GM23338 (cell line): Measurements from ENCODE around the gene ADGRV1. TPM values are rescaled to one million over a fixed set of nuclear protein-coding genes. Genes with fewer than 3 reads are reported as not detected.
"Not testable (repeated sequence)": the region's sequence is repeated elsewhere in the genome, so short reads cannot be mapped to it uniquely, and the experiment has no call there.

Experiments
- ATAC-seq: fragments of 200-7000 bp; cut with Tn5 transposase; 3 replicates; pipeline ENCODE4 v1.9.1; 2020
- DNase-seq: peaks from one replicate; pipeline ENCODE4 v3.0.0-alpha.2; 2015; ENCODE audit warnings: low spot score
- H2AFZ ChIP-seq: fragments of 200-600 bp; sonication (generic); 2 replicates; pipeline ENCODE4 v1.8.0; 2016; ENCODE audit warnings: antibody characterized with exemption, mild to moderate bottlenecking, moderate library complexity
- H3F3A ChIP-seq: fragments of 200-600 bp; sonication (generic); replicated peaks from 2 replicates; pipeline ENCODE4 v1.8.0; 2017; ENCODE audit warnings: antibody characterized with exemption, mixed run types, low read depth
- H3K27ac ChIP-seq: fragments of 200-600 bp; sonication (generic); 2 replicates; pipeline ENCODE4 v1.6.1; 2016; ENCODE audit warnings: low read depth
- H3K27me3 ChIP-seq: fragments of 200-600 bp; sonication (generic); 2 replicates; pipeline ENCODE4 v1.8.0; 2016; ENCODE audit warnings: mild to moderate bottlenecking, mixed run types, moderate library complexity; ENCODE audit not compliant: insufficient read depth
- H3K36me3 ChIP-seq: fragments of 200-600 bp; sonication (generic); 2 replicates; pipeline ENCODE4 v1.8.0; 2016; ENCODE audit warnings: mild to moderate bottlenecking; ENCODE audit not compliant: insufficient read depth
- H3K4me1 ChIP-seq: fragments of 200-600 bp; sonication (generic); 2 replicates; pipeline ENCODE4 v1.8.0; 2016; ENCODE audit warnings: mild to moderate bottlenecking, moderate library complexity; ENCODE audit not compliant: insufficient read depth
- H3K4me2 ChIP-seq: fragments of 200-600 bp; sonication (generic); 2 replicates; pipeline ENCODE4 v1.7.1; 2017; ENCODE audit warnings: mixed run types
- H3K4me3 ChIP-seq: fragments of 200-600 bp; sonication (generic); 2 replicates; pipeline ENCODE4 v1.6.1; 2016; ENCODE audit warnings: mixed run types
- H3K79me2 ChIP-seq: fragments of 200-600 bp; sonication (generic); replicated peaks from 2 replicates; pipeline ENCODE4 v1.8.0; 2017; ENCODE audit warnings: mild to moderate bottlenecking; ENCODE audit not compliant: insufficient read depth
- H3K9me2 ChIP-seq: fragments of 200-600 bp; sonication (generic); 2 replicates; pipeline ENCODE4 v1.8.0; 2017; ENCODE audit not compliant: insufficient read depth
- H4K20me1 ChIP-seq: fragments of 200-600 bp; sonication (generic); replicated peaks from 2 replicates; pipeline ENCODE4 v1.8.0; 2017; ENCODE audit warnings: mild to moderate bottlenecking; ENCODE audit not compliant: insufficient read depth
- H3K27ac Mint-ChIP-seq: 2 replicates; pipeline ENCODE4 v1.8.0; 2020; ENCODE audit warnings: inconsistent platforms, mild to moderate bottlenecking, moderate library complexity, mixed read lengths
- H3K27me3 Mint-ChIP-seq: 3 replicates; pipeline ENCODE4 v1.8.0; 2022; ENCODE audit warnings: low read depth, mild to moderate bottlenecking, moderate library complexity, mixed read lengths, inconsistent platforms; ENCODE audit not compliant: insufficient read depth, poor library complexity
- H3K36me3 Mint-ChIP-seq: 3 replicates; pipeline ENCODE4 v1.8.0; 2021; ENCODE audit warnings: low read depth, mild to moderate bottlenecking, inconsistent platforms, moderate library complexity, mixed read lengths
- H3K4me1 Mint-ChIP-seq: 3 replicates; pipeline ENCODE4 v1.8.0; 2020; ENCODE audit warnings: mild to moderate bottlenecking, inconsistent platforms, mixed read lengths
- H3K4me3 Mint-ChIP-seq: 3 replicates; pipeline ENCODE4 v1.8.0; 2021; ENCODE audit warnings: moderate library complexity, mild to moderate bottlenecking, inconsistent platforms, mixed read lengths
- H3K9me3 Mint-ChIP-seq: 3 replicates; pipeline ENCODE4 v1.8.0; 2020; ENCODE audit warnings: moderate library complexity, mild to moderate bottlenecking, inconsistent platforms, mixed read lengths
- JUNB ChIP-seq: IDR thresholded peaks from one replicate; pipeline ENCODE4 v1.6.1; 2016; ENCODE audit warnings: antibody characterized with exemption; ENCODE audit not compliant: unreplicated experiment
- NANOG ChIP-seq: IDR thresholded peaks from 2 replicates; pipeline ENCODE4 v1.6.1; 2016; ENCODE audit warnings: antibody characterized with exemption, borderline replicate concordance
- POLR2AphosphoS5 ChIP-seq: IDR thresholded peaks from 2 replicates; pipeline ENCODE4 v1.6.1; 2016; ENCODE audit warnings: antibody characterized with exemption, low read depth
- STAT1 ChIP-seq: IDR thresholded peaks from one replicate; pipeline ENCODE4 v1.6.1; 2016; ENCODE audit warnings: antibody characterized with exemption; ENCODE audit not compliant: unreplicated experiment
- ZNF114 ChIP-seq: fragments of 250-450 bp; sonication (Bioruptor Pico); IDR thresholded peaks from 2 replicates; pipeline ENCODE4 v1.5.0; 2020; ENCODE audit warnings: mild to moderate bottlenecking, moderate library complexity
- polyA plus RNA-seq: library from polyadenylated mRNA; unstranded; fragments of >200 nt; fragmentation: Nextera tagmentation; extraction: Ambion mirVana; gene quantifications from 2 replicates; pipeline ENCODE4 v1.2.1, GENCODE V29; 2016
- total RNA-seq: library from RNA; depleted of rRNA; stranded (reverse); fragments of >200 nt; shearing (Covaris generic); gene quantifications from 2 replicates; pipeline ENCODE4 v1.2.3, GENCODE V29; 2014
- TF ChIP-seq, protein P1 (sequence below): fragments of 250-450 bp; sonication (Bioruptor Pico); IDR thresholded peaks from 2 replicates; pipeline ENCODE4 v1.5.0; 2020; ENCODE audit warnings: mild to moderate bottlenecking, moderate library complexity

ADGRV1 gene
- total and polyA plus RNA-seq, 2 experiments from 2014 or later, result 46.1 to 149 TPM

DNA sequence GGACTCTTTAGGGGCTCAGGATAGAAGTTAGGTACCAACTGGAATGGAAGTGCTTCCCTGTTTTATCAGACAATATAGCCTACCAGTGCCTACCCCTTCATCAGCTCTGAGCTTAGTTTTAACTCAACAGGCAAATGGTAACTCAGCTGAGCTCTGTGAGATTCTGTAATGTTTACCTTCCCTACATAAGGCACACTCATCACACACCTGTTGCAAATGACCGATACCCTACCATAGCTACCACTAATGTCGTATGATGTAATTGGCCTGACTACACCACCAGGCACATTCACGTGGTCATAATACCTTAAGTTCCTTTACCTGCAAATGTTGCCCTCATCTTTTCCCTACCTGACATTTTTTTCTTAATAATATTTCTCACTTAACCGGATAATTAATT, 254.8 kb downstream of the ADGRV1 start:
- no peak overlapping the region for H3K27ac ChIP-seq
- ATAC-seq (no peak), DNase-seq (no peak)
- no peak for TF ChIP-seq ZNF114 (CRISPR knock-in tag)
- no peaks in the 10 kb centered on the region for H4K20me1 ChIP-seq
- peaks cover 4% of the 10 kb centered on the region for H3K79me2 ChIP-seq
- no peaks in the 10 kb centered on the region for H3K27me3 ChIP-seq
- H2AFZ ChIP-seq, result no peak overlapping the region
- H3K9me3 Mint-ChIP-seq, result no peaks in the 10 kb centered on the region; the same call in 2 of the 3 replicates
- H3K27ac Mint-ChIP-seq, result no peak overlapping the region
- no peak overlapping the region for H3K4me3 ChIP-seq
- H3F3A ChIP-seq, result no peaks in the 10 kb centered on the region
- no peak overlapping the region for H3K4me2 ChIP-seq
- H3K4me3 Mint-ChIP-seq, result no peak overlapping the region
- H3K36me3 ChIP-seq, result 0 out of 2 replicates have a peak, but pooled peaks cover 8% of the 10 kb centered on the region
- peaks cover 49% of the 10 kb centered on the region for H3K36me3 Mint-ChIP-seq
- no peaks in the 10 kb centered on the region for H3K27me3 Mint-ChIP-seq
- H3K9me2 ChIP-seq, result no peaks in the 10 kb centered on the region
- no peaks in the 10 kb centered on the region for H3K4me1 Mint-ChIP-seq
- H3K4me1 ChIP-seq, result no peaks in the 10 kb centered on the region

DNA sequence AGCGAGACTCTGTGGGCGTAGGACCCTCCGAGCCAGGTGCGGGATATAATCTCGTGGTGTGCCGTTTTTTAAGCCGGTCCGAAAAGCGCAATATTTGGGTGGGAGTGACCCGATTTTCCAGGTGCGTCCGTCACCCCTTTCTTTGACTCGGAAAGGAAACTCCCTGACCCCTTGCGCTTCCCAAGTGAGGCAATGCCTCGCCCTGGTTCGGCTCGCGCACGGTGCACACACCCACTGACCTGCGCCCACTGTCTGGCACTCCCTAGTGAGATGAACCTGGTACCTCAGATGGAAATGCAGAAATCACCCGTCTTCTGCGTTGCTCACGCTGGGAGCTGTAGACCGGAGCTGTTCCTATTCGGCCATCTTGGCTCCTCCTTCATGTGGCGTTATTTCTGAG, 263.5 kb downstream of the ADGRV1 start:
- not testable (repeated sequence) for H3K4me2 ChIP-seq, H3K27ac Mint-ChIP-seq, H3K4me3 ChIP-seq, H3K9me2 ChIP-seq, DNase-seq, H3K79me2 ChIP-seq, H3K4me1 ChIP-seq, H3K4me3 Mint-ChIP-seq, H2AFZ ChIP-seq, H3K4me1 Mint-ChIP-seq, H4K20me1 ChIP-seq, H3F3A ChIP-seq, H3K27me3 Mint-ChIP-seq, ATAC-seq, H3K27me3 ChIP-seq, H3K27ac ChIP-seq
- Mint-ChIP-seq H3K36me3 (peaks cover 25% of the 10 kb centered on the region), H3K9me3 (peaks cover 11% of the 10 kb centered on the region; the same call in 2 of the 3 replicates)
- peaks cover 12% of the 10 kb centered on the region for H3K36me3 ChIP-seq

DNA sequence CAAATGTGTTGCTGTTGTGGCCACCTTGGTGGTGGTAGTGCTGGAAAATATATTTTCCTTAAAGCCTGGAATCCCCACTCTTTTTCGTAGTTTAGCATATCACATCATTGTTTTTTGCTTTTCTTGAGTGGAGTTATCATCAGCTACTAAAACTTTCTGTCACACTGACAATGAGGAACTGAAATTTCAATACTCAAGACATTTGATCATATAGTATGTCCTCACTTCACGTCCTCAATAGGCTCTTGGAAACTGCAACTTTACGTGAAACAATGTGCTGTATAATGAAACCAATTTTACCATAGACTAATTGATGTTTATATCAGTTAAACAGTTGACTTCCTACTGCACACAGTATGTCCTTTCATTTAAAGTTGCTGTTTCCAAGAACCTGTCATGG, 265.8 kb downstream of the ADGRV1 start:
- no peaks in the 10 kb centered on the region for H3K27me3 Mint-ChIP-seq
- Histone ChIP-seq H3K27me3 (no peaks in the 10 kb centered on the region), H3K9me2 (no peaks in the 10 kb centered on the region), H3K4me3 (no peak overlapping the region), H3K4me1 (no peaks in the 10 kb centered on the region), H4K20me1 (no peaks in the 10 kb centered on the region), H3K36me3 (peaks cover 12% of the 10 kb centered on the region), H3K27ac (no peak overlapping the region), H3K79me2 (no peaks in the 10 kb centered on the region), H3K4me2 (no peak overlapping the region), H2AFZ (no peak overlapping the region), H3F3A (no peaks in the 10 kb centered on the region)
- no peaks in the 10 kb centered on the region for H3K4me1 Mint-ChIP-seq
- no peak overlapping the region for H3K4me3 Mint-ChIP-seq
- peaks cover 28% of the 10 kb centered on the region for H3K36me3 Mint-ChIP-seq
- H3K27ac Mint-ChIP-seq, result no peak overlapping the region
- ATAC-seq (no peak), DNase-seq (no peak)
- peaks cover 11% of the 10 kb centered on the region; the same call in 2 of the 3 replicates for H3K9me3 Mint-ChIP-seq
- TF ChIP-seq POLR2AphosphoS5 (no peak), ZNF114 (CRISPR knock-in tag) (no peak), NANOG (no peak), JUNB (no peak), STAT1 (no peak)
- TF ChIP-seq, protein P1, sequence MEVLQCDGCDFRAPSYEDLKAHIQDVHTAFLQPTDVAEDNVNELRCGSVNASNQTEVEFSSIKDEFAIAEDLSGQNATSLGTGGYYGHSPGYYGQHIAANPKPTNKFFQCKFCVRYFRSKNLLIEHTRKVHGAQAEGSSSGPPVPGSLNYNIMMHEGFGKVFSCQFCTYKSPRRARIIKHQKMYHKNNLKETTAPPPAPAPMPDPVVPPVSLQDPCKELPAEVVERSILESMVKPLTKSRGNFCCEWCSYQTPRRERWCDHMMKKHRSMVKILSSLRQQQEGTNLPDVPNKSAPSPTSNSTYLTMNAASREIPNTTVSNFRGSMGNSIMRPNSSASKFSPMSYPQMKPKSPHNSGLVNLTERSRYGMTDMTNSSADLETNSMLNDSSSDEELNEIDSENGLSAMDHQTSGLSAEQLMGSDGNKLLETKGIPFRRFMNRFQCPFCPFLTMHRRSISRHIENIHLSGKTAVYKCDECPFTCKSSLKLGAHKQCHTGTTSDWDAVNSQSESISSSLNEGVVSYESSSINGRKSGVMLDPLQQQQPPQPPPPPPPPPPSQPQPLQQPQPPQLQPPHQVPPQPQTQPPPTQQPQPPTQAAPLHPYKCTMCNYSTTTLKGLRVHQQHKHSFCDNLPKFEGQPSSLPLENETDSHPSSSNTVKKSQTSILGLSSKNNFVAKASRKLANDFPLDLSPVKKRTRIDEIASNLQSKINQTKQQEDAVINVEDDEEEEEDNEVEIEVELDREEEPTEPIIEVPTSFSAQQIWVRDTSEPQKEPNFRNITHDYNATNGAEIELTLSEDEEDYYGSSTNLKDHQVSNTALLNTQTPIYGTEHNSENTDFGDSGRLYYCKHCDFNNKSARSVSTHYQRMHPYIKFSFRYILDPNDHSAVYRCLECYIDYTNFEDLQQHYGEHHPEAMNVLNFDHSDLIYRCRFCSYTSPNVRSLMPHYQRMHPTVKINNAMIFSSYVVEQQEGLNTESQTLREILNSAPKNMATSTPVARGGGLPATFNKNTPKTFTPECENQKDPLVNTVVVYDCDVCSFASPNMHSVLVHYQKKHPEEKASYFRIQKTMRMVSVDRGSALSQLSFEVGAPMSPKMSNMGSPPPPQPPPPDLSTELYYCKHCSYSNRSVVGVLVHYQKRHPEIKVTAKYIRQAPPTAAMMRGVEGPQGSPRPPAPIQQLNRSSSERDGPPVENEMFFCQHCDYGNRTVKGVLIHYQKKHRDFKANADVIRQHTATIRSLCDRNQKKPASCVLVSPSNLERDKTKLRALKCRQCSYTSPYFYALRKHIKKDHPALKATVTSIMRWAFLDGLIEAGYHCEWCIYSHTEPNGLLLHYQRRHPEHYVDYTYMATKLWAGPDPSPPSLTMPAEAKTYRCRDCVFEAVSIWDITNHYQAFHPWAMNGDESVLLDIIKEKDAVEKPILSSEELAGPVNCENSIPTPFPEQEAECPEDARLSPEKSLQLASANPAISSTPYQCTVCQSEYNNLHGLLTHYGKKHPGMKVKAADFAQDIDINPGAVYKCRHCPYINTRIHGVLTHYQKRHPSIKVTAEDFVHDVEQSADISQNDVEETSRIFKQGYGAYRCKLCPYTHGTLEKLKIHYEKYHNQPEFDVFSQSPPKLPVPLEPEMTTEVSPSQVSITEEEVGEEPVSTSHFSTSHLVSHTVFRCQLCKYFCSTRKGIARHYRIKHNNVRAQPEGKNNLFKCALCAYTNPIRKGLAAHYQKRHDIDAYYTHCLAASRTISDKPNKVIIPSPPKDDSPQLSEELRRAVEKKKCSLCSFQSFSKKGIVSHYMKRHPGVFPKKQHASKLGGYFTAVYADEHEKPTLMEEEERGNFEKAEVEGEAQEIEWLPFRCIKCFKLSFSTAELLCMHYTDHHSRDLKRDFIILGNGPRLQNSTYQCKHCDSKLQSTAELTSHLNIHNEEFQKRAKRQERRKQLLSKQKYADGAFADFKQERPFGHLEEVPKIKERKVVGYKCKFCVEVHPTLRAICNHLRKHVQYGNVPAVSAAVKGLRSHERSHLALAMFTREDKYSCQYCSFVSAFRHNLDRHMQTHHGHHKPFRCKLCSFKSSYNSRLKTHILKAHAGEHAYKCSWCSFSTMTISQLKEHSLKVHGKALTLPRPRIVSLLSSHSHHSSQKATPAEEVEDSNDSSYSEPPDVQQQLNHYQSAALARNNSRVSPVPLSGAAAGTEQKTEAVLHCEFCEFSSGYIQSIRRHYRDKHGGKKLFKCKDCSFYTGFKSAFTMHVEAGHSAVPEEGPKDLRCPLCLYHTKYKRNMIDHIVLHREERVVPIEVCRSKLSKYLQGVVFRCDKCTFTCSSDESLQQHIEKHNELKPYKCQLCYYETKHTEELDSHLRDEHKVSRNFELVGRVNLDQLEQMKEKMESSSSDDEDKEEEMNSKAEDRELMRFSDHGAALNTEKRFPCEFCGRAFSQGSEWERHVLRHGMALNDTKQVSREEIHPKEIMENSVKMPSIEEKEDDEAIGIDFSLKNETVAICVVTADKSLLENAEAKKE (CRISPR knock-in tag), result no peak
